GM20000 (cell line): ENCODE data around the gene SLC39A11.

ENCODE experiments used
- DNase-seq: peaks from one replicate; pipeline ENCODE4 v3.0.0; 2012; ENCODE audit warnings: low spot score
- TF ChIP-seq, protein P1 (sequence below): IDR thresholded peaks from 2 replicates; pipeline ENCODE4 v1.5.1; 2012; ENCODE audit warnings: mild to moderate bottlenecking, control low read depth; ENCODE audit errors: extremely low read depth, missing control alignments

Gene SLC39A11

DNA sequence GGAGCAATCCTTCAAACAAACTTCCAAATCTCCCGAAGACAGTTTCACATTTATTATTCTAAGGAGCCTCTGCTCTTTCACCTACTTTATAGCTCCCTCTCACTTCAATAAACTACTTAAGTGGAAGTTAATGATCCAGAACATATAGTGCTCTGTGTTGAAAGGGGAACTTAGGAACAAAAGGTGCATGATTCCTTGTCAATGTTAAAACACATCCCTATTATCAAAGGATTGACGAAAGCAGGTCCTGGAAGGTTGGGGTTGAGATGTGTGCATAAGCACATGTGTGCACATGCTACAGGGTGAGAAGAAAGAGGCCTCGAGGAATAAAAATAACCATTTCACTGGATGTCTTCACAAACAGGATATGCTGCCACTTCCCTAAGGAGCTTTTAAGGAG, 170.3 kb downstream of the SLC39A11 start:
- DNase-seq = no peak
- TF ChIP-seq, protein P1, sequence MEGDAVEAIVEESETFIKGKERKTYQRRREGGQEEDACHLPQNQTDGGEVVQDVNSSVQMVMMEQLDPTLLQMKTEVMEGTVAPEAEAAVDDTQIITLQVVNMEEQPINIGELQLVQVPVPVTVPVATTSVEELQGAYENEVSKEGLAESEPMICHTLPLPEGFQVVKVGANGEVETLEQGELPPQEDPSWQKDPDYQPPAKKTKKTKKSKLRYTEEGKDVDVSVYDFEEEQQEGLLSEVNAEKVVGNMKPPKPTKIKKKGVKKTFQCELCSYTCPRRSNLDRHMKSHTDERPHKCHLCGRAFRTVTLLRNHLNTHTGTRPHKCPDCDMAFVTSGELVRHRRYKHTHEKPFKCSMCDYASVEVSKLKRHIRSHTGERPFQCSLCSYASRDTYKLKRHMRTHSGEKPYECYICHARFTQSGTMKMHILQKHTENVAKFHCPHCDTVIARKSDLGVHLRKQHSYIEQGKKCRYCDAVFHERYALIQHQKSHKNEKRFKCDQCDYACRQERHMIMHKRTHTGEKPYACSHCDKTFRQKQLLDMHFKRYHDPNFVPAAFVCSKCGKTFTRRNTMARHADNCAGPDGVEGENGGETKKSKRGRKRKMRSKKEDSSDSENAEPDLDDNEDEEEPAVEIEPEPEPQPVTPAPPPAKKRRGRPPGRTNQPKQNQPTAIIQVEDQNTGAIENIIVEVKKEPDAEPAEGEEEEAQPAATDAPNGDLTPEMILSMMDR = no peak

DNA sequence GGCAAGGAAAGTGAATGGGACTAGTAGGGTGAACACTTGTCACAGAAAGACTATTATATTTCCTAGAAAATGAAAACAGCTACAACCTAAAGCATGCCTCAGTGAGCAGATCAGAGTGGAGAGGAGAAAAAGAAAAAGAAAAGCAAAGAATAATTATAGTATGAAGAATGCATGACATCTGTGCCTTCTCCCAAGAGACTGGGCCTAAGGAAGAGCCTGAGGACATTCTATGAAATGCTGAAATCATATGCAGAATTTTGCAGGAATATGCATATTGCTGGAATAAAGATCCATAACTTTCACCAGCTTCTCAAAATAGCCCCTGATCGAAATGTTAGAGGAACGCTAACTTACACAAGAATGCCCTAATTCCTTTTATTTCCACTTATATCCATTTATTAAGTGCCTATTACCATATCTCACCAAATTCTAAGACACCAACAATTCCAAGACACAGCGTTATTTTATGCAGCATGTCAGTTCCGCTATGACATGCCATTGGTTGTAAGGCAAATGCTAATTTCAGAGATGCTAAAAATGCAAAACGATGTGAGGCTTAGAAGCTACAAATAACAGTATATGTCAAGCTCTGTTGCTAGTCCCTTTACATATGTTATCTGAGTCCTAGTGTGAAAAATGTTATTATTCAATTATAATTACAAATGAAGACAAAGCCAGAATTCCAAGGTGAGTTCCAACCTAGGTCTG, 171.0 kb downstream of the SLC39A11 start:
- TF ChIP-seq, protein P1 = no peak
- DNase-seq = no peak

DNA sequence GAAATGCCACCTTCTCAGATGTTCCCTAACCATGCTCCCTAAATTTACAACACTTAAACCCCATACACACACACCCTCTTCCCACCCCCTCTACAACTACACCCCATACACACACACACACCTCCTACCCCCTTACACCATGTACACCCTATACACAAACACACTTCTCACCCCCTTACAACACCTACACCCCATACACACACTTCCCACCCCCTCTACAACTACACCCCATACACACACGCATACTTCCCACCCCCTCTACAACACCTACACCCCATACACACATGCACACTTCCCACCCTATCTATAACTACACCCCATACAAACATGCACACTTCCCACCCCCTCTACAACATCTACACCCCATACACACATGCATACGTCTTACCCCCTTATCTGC, 172.0 kb downstream of the SLC39A11 start:
- DNase-seq = no peak
- TF ChIP-seq, protein P1 = no peak

DNA sequence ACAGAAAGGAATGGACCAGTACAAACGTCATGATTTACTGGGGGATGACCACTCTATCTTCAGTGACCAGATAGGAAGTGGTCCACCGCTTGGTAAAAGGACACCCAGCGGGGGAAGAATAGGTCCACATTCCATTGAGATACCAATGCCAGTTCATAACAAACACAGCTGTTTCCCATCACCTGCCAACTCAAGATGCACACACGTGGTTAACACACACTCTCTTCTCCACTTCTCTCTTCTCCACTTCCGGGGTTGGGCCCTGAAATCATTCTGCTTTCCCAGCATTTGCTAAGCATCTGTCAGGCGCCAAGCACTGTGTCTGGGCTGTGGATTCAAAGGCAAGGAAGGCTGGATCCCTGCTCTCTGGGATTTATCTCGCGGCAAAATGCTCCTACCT, 175.5 kb downstream of the SLC39A11 start:
- TF ChIP-seq, protein P1 = no peak
- DNase-seq = no peak

DNA sequence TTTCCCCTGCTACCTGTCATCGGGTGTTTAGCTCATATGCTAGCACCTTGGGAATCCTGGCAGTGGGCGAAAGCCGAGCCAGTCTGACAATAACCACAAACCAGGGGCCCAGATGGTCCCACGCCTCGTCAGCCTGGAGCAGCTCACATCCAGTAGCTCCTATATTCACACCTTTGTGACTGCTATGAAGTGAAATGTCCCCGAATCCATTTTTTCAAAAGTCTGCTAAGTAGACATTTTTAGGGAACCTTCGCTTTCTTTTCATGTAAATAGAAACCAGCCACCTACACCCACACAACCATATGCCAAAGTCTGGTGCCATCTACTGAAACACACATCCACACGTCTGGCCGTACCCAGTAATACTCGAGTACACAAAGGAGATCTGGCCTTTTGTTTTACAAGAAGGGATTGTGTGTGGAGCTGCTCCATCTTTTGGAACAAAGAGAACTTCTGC, 176.8 kb downstream of the SLC39A11 start:
- DNase-seq = no peak
- TF ChIP-seq, protein P1 = no peak

DNA sequence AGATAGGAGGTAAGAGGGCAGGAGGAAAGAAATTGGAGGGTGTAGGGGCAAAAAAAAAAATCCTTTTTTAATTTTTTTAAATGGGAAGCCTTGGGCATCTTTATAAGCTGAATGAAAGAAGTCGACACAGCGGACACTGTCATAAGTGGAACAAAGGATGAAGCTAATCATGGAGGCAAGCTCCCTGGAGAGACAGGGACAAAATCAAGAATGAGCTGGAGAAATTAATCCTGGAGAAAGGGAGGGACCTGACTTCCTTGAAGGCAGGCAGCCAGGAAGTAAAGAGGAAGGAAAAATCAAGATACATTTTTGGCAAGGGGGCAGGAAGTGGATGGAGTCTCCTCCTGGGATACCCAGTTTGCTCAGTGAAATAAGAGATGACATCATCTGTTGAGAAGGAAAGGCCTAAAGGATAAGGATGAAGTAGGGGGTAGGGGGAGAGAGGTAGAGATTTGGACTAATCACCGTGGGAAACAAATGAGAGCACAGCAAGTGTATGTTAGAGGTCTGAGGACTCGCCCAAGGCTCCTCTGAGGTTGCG, 179.3 kb downstream of the SLC39A11 start:
- DNase-seq = no peak
- TF ChIP-seq, protein P1 = no peak

DNA sequence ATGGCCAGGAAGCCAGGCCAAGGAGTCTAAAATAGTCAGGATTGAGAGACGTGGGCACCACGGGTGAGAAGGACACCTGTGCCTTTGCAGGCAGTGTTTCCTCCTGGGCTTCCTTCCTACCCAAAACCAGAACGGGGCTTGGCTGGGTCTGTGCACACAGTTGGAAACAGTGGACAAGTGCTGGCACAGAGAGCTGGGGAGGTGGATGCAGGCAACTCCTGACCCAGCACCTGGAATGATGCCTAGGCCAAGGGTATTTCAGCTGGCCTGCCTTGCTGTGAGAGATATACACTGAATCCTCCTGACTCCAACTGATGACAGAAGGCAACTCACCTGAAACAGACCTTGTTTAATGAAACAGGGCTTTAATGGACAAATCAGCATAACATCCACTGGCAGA, 186.2 kb downstream of the SLC39A11 start:
- no peak for DNase-seq
- TF ChIP-seq, protein P1 = no peak
